Measurements from ENCODE around the gene FRMD4A. TPM values are rescaled to one million over a fixed set of nuclear protein-coding genes. Genes with fewer than 3 reads are reported as not detected.

FRMD4A gene
- total RNA-seq, 4 donors from 2014 or later = 4.4 to 7.1 (median 5.2) TPM

GRCh38 chr10:13961853-13962252 is 368.9 kb downstream of the FRMD4A start:
- Histone ChIP-seq H3K27me3 (no peaks in the 10 kb centered on the region), H3K36me3 (no peaks in the 10 kb centered on the region), H3K4me1 (peaks cover 0 to 9% of the 10 kb centered on the region in 2 donors), H3K4me3 (no peak overlapping the region), H3K27ac (no peak overlapping the region), H3K9me3 (no peaks in the 10 kb centered on the region)
- intact Hi-C loops (cut with DNase I; ENCODE audit: low total_unique reads) = no loop called here
- in situ Hi-C loops (cut with MboI; ENCODE audit: low sequenced_read_pairs in 4 of 4) = loop anchor here in 1 of 4 donors (25.0 kb wide), 1 partner anchor 300 kb away; no protein-coding TSS in a partner anchor
- ATAC-seq (no peak), DNase-seq (no peak)
- TF ChIP-seq CTCF (IDR thresholded peaks at IDR 0.05 in 4 of 5, conservative IDR thresholded peaks at IDR 0.05 in 1 of 5) = no peak
- TF ChIP-seq POLR2A (IDR thresholded peaks at IDR 0.05) = no peak

- DNase-seq = peak in 1 of 2 donors; percentile 31
- intact Hi-C loops (cut with DNase I; ENCODE audit: low total_unique reads) (no loop called here), in situ Hi-C loops (cut with MboI; ENCODE audit: low sequenced_read_pairs in 4 of 4) (loop anchor here in 1 of 4 donors (25.0 kb wide), 1 partner anchor 299 kb away; no protein-coding TSS in a partner anchor)
- Histone ChIP-seq H3K4me3 (no peak overlapping the region), H3K27ac (peak overlapping the region; percentile 27 to 61 (median 54)), H3K27me3 (no peaks in the 10 kb centered on the region), H3K4me1 (peaks cover 0 to 9% of the 10 kb centered on the region in 2 donors), H3K36me3 (no peaks in the 10 kb centered on the region), H3K9me3 (no peaks in the 10 kb centered on the region)
- peak; percentile 35 to 46 for ATAC-seq
- TF ChIP-seq POLR2A (IDR thresholded peaks at IDR 0.05) (no peak), CTCF (IDR thresholded peaks at IDR 0.05 in 4 of 5, conservative IDR thresholded peaks at IDR 0.05 in 1 of 5) (no peak)
Measured at GRCh38 chr10:13961097-13961496, 369.6 kb downstream of the FRMD4A start.

DNA sequence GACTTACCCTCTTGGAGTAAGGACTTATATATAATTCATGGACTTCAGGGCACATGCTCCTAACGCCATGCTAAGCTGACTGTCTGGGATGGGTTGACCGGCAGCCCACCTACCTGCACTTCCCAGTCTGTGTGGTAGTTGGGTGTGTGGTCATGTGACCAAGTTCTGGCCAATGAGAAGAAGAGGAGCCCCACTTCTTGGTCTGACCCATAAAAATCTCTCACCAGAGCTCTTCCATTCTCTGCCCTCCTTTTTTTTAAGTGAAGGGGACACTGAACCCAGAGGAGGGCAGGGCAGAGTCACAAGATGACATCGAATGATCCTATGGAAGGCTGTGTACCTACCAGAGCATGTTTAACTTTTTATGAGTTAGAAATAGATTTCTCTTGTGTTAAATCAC is 370.1 kb downstream of the FRMD4A start:
- DNase-seq (no peak), ATAC-seq (no peak)
- Histone ChIP-seq H3K27ac (peak overlapping the region; percentile 29 to 61 (median 54)), H3K4me3 (no peak overlapping the region), H3K9me3 (no peaks in the 10 kb centered on the region), H3K36me3 (no peaks in the 10 kb centered on the region), H3K27me3 (no peaks in the 10 kb centered on the region), H3K4me1 (peaks cover 0 to 9% of the 10 kb centered on the region in 2 donors)
- in situ Hi-C loops (cut with MboI; ENCODE audit: low sequenced_read_pairs in 4 of 4) = loop anchor here in 1 of 4 donors (25.0 kb wide), 1 partner anchor 298 kb away; no protein-coding TSS in a partner anchor
- intact Hi-C loops (cut with DNase I; ENCODE audit: low total_unique reads) = no loop called here
- TF ChIP-seq POLR2A (IDR thresholded peaks at IDR 0.05) = no peak
- no peak for TF ChIP-seq CTCF (IDR thresholded peaks at IDR 0.05 in 4 of 5, conservative IDR thresholded peaks at IDR 0.05 in 1 of 5)

- peak in 1 of 2 donors; percentile 18 for ATAC-seq
- peak overlapping the region; percentile 29 to 65 (median 59) for H3K27ac ChIP-seq
- in situ Hi-C loops (cut with MboI; ENCODE audit: low sequenced_read_pairs in 4 of 4) = loop anchor here in 2 of 4 donors (5.0 to 25.0 kb wide), 2 partner anchors 167 to 297 kb away; no protein-coding TSS in a partner anchor
Measured at GRCh38 chr10:13959443-13960359, 371.0 kb downstream of the FRMD4A start.

More at GRCh38 chr10:13959443-13960359, 371.0 kb downstream of the FRMD4A start:
- DNase-seq = no peak
- Histone ChIP-seq H3K4me1 (peaks cover 0 to 9% of the 10 kb centered on the region in 2 donors), H3K4me3 (peak overlapping the region in 2 of 4 donors; percentile 9 to 15), H3K36me3 (no peaks in the 10 kb centered on the region), H3K9me3 (no peaks in the 10 kb centered on the region), H3K27me3 (no peaks in the 10 kb centered on the region)
- intact Hi-C loops (cut with DNase I; ENCODE audit: low total_unique reads) = loop anchor here (10.0 kb wide), 2 partner anchors 65 to 115 kb away; no protein-coding TSS in a partner anchor
- TF ChIP-seq POLR2A (IDR thresholded peaks at IDR 0.05) (no peak), CTCF (IDR thresholded peaks at IDR 0.05 in 4 of 5, conservative IDR thresholded peaks at IDR 0.05 in 1 of 5) (no peak)
